Progenitor cell of endocrine pancreas (in vitro differentiated cells): ENCODE data around the gene SLC22A12. TPM values are rescaled to one million over a fixed set of nuclear protein-coding genes. Genes with fewer than 3 reads are reported as not detected.

Source experiments
- DNase-seq: peaks from one replicate; pipeline ENCODE4 v3.0.0; 2021; ENCODE audit warnings: low spot score; ENCODE audit not compliant: unreplicated experiment
- H3K27ac Mint-ChIP-seq: 2 replicates; pipeline ENCODE4 v1.8.0; 2021; ENCODE audit warnings: mild to moderate bottlenecking, moderate library complexity, mixed read lengths
- H3K27me3 Mint-ChIP-seq: 2 replicates; pipeline ENCODE4 v1.8.0; 2021; ENCODE audit warnings: mixed read lengths
- H3K36me3 Mint-ChIP-seq: 2 replicates; pipeline ENCODE4 v1.8.0; 2022; ENCODE audit warnings: mixed read lengths; ENCODE audit not compliant: insufficient read depth
- H3K4me1 Mint-ChIP-seq: 2 replicates; pipeline ENCODE4 v1.8.0; 2021; ENCODE audit warnings: low read depth, mixed read lengths
- H3K4me3 Mint-ChIP-seq: 2 replicates; pipeline ENCODE4 v1.8.0; 2021; ENCODE audit warnings: low read depth, mild to moderate bottlenecking, moderate library complexity, mixed read lengths
- H3K9me3 Mint-ChIP-seq: 2 replicates; pipeline ENCODE4 v1.8.0; 2021; ENCODE audit warnings: low read depth, mixed read lengths
- total RNA-seq: library from RNA; stranded (reverse); gene quantifications from 2 replicates; pipeline ENCODE4 v1.2.1, GENCODE V29; 2021
- TF ChIP-seq, protein P1 (sequence below): fragments of 200-600 bp; sonication (generic); IDR thresholded peaks from one replicate; pipeline ENCODE4 v1.5.0; 2021; ENCODE audit warnings: antibody characterized with exemption, mild to moderate bottlenecking; ENCODE audit not compliant: unreplicated experiment

Gene SLC22A12
- total RNA-seq, 1 donor from 2014 or later, result not detected

- TF ChIP-seq, protein P1, sequence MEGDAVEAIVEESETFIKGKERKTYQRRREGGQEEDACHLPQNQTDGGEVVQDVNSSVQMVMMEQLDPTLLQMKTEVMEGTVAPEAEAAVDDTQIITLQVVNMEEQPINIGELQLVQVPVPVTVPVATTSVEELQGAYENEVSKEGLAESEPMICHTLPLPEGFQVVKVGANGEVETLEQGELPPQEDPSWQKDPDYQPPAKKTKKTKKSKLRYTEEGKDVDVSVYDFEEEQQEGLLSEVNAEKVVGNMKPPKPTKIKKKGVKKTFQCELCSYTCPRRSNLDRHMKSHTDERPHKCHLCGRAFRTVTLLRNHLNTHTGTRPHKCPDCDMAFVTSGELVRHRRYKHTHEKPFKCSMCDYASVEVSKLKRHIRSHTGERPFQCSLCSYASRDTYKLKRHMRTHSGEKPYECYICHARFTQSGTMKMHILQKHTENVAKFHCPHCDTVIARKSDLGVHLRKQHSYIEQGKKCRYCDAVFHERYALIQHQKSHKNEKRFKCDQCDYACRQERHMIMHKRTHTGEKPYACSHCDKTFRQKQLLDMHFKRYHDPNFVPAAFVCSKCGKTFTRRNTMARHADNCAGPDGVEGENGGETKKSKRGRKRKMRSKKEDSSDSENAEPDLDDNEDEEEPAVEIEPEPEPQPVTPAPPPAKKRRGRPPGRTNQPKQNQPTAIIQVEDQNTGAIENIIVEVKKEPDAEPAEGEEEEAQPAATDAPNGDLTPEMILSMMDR, result no peak
- H3K4me3 Mint-ChIP-seq, result no peak overlapping the region
- H3K27me3 Mint-ChIP-seq, result no peaks in the 10 kb centered on the region
- no peaks in the 10 kb centered on the region for H3K9me3 Mint-ChIP-seq
- no peak for DNase-seq
- no peak overlapping the region for H3K27ac Mint-ChIP-seq
- H3K4me1 Mint-ChIP-seq, result peaks cover 8% of the 10 kb centered on the region
- no peaks in the 10 kb centered on the region for H3K36me3 Mint-ChIP-seq
Measured at GRCh38 chr11:64621283-64622019, 30.4 kb downstream of the SLC22A12 start.

DNA sequence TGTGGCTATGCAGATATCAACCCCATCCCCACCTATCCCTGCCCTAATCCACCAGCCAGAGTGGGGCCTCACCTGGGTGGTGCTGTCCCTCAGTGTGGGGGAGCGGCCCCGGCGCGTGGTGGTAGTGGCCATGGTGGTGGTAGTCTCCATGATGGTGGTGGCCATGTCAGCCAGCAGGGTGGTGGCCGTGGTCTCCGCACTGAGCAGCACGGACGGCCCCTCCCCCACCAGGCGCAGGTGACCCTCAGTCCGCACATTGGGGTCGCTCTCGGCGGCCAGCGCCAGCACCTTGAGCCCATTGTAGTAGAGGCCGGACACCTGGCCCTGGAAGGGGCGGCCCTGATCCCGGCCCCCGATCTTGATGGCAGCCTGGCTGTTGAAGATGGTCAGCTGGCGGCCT is 31.7 kb downstream of the SLC22A12 start:
- no peaks in the 10 kb centered on the region for H3K9me3 Mint-ChIP-seq
- H3K27me3 Mint-ChIP-seq, result peaks cover 4% of the 10 kb centered on the region
- no peaks in the 10 kb centered on the region for H3K36me3 Mint-ChIP-seq
- H3K4me3 Mint-ChIP-seq, result no peak overlapping the region
- no peak overlapping the region for H3K27ac Mint-ChIP-seq
- DNase-seq, result no peak
- peaks cover 8% of the 10 kb centered on the region for H3K4me1 Mint-ChIP-seq
- TF ChIP-seq, protein P1, result no peak

- no peak for DNase-seq
- TF ChIP-seq, protein P1, result no peak
- Mint-ChIP-seq H3K9me3 (no peaks in the 10 kb centered on the region), H3K27me3 (peaks cover 26% of the 10 kb centered on the region), H3K27ac (no peak overlapping the region), H3K4me1 (peaks cover 6% of the 10 kb centered on the region), H3K4me3 (no peak overlapping the region), H3K36me3 (no peaks in the 10 kb centered on the region)
Measured at GRCh38 chr11:64624883-64625481, 34.0 kb downstream of the SLC22A12 start.

DNA sequence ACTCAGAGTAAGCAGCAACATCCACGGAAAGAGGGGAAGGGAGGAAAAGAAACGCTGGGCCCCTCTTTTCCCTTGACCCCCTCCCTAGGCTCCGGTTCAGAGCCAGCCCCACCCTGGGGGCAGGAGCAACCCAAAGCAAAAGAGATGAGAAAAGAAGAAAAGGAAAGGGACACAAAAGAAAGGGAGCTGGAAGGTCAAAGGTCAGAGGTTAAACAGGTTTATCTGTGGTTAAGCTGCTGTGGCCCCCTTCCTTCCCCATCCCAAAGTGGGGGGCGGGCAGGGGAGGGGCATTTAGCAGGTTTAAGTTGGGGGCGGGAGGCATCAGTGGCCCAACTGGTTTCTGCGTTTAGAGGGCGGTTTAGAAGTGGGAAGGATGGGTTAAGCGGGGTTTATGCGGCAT is 35.6 kb downstream of the SLC22A12 start:
- Mint-ChIP-seq H3K4me1 (no peaks in the 10 kb centered on the region), H3K27ac (no peak overlapping the region), H3K36me3 (no peaks in the 10 kb centered on the region), H3K4me3 (no peak overlapping the region), H3K9me3 (no peaks in the 10 kb centered on the region), H3K27me3 (peaks cover 39% of the 10 kb centered on the region)
- no peak for DNase-seq
- TF ChIP-seq, protein P1, result no peak

GRCh38 chr11:64627371-64627770 is 36.4 kb downstream of the SLC22A12 start:
- H3K9me3 Mint-ChIP-seq, result no peaks in the 10 kb centered on the region
- no peak overlapping the region for H3K27ac Mint-ChIP-seq
- H3K4me3 Mint-ChIP-seq, result no peak overlapping the region
- DNase-seq, result no peak
- no peaks in the 10 kb centered on the region for H3K36me3 Mint-ChIP-seq
- peaks cover 46% of the 10 kb centered on the region for H3K27me3 Mint-ChIP-seq
- H3K4me1 Mint-ChIP-seq, result no peaks in the 10 kb centered on the region
- TF ChIP-seq, protein P1, result no peak
